Renal cortical epithelial cell (primary cell): ENCODE measurements around the gene CCNY. TPM values are rescaled to one million over a fixed set of nuclear protein-coding genes. Genes with fewer than 3 reads are reported as not detected.

Source experiments
- DNase-seq: peaks from one replicate; pipeline ENCODE4 v3.0.0-alpha.2; 2011; ENCODE audit warnings: low read depth
- total RNA-seq: library from RNA; depleted of rRNA; stranded (reverse); fragments of >200 nt; gene quantifications from 2 replicates; pipeline ENCODE4 v1.2.3, GENCODE V29; 2014

The CCNY gene
- total RNA-seq, 1 donor from 2014 or later: 59.3 TPM

DNA sequence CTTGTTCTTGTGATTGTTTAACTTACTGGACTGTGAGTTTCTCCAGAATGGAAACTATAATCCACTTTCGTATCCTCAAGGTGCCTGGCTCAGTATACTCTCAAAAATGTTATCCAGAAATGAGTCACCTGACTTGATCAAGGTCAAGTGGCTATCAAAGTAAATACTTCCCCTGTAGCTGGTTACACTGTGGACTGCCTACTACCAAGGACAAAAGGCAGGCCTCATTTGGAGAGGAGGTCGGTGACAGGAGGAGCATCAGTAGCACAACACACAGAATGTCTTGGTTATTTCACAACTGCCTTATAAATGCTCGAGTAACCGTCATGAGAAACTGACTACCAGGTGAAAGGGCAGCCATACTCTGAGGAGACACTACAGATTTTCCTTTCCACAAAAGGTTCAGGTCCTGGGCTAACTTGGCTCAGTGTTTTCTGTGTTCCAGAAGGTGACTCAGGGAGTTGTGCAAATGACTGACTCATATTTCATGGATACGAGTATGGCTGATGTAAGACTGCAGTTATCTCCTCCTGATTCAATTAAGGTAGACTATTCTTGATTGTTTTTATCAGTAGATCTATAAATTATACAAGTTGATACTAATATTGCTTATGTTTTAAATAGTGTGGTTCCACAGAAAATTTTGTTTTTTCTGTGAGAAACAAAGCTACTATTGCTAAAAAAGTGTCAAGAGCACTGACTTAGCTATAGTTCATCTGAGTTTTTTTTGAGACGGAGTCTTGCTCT, 4.2 kb upstream of the CCNY start:
- peak; percentile 98 for DNase-seq

DNA sequence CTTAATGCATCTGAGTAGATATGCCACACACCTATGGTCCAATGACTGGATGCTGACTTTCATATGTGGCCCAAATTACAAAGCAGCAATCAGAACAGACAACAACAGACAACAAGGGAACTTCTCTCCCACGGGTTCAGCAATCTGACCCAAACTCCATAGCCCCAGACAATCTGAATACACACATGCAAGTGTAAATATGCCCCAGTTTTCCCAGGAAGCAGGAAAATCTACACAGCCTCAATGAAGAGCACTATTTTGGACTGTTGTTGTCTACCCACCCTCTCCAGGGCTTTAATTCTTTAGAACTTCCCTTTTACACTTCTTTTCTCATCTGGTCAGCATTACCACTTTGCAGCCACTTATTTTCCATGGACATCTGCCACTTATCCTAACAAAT, 2.0 kb upstream of the CCNY start:
- DNase-seq: no peak

DNA sequence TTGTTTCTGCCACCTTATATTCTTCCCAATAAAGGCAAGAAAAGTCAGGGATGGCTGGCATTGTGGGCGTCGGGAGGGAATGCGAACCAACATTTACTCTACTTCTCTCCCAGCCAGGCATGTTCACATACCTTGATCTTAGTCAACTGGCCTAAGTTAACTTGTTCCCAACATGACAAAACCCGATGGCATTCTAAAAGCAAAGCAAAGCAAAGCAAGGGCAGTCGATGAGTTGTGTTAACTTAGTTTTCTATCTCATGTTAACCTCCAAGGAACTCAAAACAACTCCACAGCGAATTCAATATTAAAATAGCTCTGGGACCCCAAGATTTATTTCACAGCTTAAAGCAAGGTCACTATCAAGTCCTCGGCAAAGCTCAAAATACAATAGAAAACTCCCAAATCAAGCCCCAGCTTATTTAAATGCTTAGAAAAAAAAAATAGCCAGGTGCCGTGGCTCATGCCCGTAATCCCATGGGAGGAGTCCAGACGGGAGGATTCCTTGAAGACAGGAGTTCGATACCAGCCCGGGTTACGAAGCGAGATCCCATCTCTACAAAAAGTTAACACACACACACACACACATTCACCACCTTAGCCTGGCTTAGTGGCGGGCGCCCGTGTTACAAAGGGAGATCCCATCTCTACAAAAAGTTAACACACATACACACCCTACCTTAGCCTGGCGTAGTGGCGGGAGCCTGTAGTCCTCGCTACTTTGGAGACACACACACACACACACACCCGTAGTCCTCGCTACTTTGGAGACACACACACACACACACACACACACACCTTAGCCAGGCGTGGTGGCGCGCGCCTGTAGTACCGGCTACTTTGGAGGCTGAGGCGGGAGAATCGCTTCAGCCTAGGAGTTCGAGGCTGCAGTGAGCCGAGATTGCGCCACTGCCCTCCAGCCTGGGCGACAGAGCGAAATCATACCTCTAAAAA, 901 bp upstream of the CCNY start:
- peak; percentile 77 for DNase-seq

DNA sequence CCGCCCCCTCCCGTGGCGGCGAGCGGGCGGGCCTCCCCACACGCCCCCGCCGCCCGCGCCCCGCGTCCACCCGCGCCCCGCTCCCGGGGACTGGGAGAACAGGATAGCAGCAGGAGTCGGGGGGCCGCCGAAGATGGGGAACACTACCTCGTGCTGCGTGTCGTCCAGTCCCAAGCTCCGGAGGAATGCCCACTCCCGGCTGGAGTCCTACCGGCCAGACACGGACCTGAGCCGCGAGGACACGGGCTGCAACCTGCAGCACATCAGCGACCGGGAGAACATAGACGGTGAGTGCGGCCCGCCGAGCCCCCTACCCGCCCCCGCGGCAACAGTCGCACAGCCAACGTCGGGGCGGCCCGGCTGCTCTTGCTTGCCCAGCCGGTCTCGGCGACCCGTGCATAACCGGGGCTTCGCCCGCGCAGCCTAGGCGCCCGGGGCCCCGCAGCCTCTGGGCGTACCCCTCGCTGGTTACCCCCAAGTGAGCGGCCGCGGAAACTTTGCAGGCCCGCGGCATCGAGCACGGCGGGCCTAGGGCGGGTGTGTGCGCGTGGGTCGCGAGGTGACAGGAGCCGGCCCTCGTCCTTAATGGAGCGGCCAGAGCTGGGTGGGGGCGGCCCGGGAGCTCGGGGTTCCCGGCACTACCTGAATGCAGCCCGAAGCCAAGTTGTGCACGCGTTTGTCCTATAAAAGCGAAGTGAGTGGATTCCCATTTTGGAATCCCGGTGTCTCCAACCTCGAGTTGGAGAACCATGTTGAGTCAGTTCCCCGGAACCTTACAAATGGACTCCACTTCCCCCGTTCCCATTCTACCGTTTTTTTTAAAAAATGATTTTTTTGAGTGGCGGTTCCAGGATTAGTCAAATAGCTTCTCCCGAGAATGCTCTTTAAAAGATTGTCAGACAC, 863 bp downstream of the CCNY start:
- no peak for DNase-seq

DNA sequence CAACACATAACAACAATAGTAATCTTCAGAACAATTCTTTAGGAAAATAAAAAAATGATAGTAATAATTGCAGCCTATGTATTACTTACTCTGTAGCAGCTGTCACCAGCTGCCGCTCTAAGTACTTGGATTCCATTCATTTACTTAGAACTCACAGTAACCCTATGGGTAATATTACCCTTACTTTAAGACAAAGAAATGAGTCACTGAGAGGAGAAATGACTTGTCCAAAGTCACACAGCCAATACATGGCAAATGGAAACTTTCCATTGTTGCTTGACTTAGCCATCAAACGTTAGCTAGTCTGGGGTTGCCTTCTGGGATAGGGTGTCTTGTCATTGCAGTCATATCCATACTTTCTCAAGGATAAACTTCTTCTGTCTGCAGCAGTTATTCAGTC, 3.6 kb downstream of the CCNY start:
- DNase-seq: no peak

DNA sequence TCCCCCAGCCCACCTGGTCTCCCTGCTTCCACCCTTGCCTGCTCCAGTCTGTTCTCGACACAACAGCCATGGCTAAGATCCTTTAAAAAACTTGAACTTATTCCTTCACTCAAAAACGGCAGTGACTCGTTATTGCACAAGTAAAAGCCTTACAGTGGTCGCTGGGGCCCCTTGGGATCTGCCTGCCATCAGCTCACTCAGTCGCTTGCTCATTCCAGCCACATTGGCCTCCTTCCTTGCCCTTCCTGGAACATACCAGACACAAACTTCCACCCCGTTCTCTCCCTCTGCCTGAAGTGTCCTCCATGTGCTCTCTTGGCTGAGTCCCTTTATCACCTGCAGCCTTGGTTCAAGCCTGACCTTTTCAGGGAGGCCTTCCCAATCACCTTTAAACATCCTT, 4.7 kb downstream of the CCNY start:
- DNase-seq: peak; percentile 18

DNA sequence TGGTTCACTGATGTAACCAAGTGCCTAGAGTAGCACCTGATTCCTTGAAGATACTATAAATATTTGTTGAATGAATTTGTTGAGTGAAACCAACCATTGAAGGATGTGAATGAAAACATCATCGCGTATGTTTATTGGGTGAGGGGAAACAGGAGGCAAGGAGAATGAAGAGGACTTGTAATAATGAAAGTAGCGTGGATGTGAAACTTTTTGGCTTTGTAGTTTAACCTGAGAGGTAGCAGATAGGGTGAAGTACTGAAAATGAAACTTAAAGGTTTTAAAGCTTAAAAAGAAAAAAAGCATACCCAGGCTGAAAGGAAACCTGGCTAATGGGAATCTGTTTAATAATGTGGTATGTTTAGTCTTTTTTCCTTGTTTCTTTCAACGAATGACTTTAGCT, 5.2 kb downstream of the CCNY start:
- no peak for DNase-seq

DNA sequence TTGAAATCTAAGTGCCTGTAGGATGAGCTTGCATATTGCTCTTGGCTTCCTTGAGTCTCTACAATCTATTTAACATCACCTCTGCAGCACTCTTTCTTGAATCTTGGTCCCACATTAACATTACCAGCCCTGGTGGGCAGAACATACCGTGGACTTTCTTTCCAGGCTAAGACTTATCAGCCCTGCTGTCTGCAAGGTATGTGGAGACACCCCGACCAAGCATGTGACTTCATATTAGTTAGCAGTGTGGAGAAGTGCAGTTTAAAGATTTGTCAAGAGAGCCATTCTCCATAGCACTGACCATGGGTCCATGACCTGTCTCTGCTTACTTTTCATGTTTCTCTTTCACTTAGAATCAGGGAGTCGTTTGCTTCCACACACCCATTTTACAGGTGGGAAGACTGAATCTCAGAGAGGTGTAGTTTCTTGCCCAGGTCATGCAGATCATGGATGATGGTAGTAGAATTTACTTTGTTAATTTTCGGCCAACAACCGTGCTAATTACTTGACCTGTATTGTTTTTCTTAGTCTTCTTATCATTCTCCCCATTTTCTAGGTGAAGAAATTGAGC, 6.0 kb downstream of the CCNY start:
- no peak for DNase-seq

DNA sequence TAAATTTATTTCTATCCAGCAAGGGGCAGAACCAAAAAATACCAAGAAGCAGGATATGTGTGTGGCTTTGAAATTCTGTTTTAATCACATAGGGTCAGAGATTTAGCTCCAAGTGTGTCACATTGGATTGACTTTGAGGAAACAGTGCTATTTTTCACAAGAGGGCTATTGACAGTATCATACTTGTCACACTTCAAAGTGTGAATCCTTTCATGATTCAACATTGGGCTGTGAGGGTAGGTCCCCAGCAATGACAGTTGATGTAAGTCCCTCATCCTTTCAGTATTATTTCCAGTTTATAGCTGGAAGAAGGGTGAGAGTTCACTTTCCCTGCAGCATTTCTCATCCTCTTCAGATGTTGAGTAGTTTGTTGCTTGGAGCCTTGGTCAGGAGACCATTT, 7.4 kb downstream of the CCNY start:
- no peak for DNase-seq

DNA sequence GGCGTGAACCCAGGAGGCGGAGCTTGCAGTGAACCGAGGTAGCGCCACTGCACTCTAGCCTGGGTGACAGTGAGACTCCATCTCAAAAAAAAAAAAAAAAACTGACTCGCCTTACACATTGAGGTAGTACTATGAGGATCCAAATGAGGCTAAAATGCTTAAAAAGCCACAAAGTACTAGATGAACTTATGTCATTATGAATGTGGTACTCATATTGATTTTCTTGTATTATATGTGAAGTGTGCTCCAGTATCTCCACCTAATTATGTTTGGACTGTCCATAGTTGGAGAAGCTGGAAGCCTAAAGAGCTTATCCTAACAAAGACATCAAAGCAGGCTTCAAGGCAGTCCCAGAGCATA, 9.1 kb downstream of the CCNY start:
- no peak for DNase-seq

DNA sequence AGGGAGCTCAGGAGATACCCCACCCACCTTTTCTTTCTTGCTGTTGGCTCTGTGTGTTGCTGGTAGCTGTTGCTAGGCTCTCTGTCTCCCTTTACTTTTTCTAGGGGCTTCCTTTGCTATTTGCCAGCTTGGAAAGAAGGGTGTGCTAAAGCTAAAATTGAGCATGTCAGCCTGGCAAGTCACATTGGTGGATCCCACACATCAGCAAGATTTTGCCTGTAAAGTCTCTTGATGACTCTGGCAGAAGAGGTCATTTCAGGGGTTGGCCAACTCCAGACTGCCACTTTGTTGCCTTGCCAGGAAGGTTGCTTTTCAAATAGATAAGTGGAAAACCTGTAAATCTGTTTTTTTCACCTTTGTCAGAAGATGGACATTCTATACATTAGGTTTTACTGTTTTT, 9.9 kb downstream of the CCNY start:
- no peak for DNase-seq

DNA sequence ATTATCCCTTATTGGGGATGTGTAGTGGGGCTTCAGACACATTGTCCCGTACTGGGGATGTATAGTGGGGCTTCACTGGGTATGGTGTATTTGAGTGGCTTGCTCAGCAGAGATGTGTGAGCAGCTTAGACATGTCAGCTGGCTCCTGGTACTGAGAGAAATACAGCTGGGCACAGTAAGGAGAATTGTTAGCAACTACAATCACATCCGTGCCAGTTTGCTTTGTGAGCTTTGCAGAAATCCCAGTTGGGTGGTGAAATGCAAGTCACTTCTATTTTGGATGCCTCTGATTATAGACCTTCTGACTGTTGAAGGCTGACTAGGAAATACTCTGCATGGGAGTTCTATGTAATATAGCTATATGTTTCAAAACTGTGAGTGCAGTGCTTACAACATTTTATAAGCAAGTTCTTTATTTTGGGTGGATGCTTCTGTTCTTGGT, 10.8 kb downstream of the CCNY start:
- DNase-seq: no peak

DNA sequence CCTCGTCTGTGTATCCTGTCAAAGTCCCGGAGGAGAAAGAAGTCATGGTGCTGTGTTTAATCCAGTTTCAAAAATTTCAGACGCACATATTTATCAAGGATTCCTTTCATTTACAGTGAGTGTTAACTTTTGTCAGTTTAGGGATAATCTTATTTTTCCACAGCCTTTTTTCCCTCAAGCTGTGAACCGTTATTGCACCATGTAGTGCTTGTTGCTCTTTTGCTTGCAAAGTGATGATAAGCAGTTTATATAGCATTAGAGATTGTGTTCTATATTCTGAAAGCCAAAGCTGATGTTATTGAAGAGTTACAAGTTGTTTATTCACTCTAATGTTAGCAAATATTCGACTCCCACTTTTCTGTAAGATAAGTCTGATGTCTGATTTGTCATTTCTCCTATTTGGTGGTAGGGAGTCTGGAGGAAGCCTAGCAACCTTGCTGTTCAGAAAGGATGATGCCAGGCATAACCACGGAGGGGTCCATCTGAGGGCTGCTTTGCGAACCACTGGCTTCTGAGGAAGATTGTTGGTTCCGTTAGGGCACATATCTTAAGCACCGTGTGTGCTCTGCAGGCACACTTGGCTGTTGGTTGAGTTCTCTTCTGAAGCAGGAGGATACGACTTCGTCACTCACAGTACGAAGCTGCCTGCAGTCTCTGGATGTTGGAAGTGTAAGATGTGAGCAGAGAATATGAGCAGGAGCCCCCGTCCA, 11.7 kb downstream of the CCNY start:
- no peak for DNase-seq

DNA sequence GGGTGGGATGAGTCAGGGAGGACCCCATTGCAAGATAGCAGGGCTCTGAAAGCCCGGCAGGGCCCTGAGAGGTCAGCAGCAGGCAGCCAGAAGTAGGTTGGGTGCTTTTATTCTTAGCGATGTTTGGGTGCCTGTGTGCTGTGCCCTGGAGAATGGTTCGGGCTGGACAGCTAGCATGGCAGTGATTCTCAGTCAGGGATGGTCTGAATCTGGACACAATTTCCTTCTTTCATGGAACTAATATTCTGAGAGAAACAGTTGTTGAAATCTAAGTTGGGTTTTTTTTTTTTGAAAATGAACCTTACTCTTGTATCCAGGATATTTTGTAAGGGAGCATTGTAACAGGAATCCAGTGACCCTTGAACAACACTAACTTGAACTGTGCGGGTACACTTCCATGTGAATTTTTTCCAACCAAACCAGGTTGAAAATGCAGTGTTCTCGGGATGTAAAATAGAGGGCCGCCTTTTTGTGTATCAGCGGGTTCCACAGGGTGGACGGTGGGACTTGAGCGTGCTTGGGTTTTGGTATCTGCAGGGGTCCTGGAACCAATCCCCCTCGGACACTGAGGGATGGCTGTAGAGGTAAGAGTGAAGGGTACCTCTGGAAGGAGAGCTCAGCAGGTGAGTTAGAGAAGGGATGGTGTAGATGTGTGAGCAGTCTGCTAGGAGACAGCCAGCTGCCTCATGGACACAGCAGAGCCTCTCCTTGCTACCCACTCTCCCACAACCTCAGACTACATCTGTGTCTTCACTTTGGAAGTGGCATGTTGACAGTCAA, 12.5 kb downstream of the CCNY start:
- no peak for DNase-seq

DNA sequence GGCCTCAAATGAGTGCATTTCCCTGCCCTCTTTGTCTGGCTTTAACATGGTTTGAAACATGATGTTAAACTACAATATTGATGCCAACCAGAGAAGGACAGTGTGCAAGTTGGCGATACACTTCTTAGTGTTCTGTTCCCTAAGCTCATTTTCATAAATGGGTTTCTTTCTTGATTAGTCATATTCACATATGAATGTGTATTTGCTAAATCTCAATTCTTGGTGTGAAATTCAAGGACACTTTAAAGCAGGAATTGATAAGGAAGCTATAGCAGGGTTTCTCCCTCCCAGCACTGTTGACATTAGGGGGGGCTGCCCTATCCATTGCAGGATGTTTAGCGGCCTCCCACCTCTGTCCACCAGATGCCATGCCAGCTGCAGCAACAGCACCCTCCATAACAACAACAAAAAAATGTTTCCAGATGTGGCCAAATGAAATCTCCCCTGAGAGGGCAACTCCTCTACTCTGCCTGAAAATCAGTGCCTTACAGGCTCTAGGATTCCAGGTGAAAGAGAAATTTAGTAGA, 13.1 kb downstream of the CCNY start:
- DNase-seq: no peak

DNA sequence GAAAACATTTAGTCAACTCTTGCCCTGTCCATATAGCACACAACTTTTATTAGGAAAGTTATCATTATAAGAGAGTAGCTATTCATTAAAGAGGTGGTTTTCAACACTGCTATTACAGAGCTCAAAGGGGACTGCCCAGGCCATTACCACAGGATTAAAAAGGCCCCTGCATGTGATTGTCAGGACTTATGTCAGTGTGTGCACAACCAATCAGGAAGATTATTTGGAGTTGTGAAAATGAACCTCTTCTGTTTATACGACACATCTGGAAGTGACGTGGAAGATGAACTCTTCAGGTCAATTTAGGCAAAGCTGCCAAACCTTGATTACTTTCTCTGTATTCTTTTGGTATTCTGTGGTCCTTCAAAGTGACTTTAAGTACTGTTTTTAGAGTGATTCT, 14.7 kb downstream of the CCNY start:
- DNase-seq: no peak

DNA sequence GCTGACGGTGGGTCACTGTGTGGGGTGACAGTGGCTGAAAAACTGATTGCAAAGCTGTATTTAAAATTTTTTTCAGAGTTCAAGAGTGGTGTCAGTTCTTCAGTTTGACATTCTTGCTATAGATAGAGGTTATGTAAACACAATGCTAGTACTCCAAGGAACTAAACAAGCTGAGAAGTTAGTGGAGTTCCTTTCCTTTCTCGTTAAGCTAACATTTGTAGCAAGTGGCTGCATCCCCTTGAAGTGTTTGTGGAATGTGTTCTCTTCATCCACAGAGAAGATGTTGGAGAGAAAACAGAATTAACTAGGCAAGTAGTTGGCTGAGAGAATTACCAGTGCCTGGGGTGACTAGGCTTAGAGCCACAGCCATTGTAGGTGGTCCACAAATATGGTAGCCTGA, 15.8 kb downstream of the CCNY start:
- DNase-seq: no peak

DNA sequence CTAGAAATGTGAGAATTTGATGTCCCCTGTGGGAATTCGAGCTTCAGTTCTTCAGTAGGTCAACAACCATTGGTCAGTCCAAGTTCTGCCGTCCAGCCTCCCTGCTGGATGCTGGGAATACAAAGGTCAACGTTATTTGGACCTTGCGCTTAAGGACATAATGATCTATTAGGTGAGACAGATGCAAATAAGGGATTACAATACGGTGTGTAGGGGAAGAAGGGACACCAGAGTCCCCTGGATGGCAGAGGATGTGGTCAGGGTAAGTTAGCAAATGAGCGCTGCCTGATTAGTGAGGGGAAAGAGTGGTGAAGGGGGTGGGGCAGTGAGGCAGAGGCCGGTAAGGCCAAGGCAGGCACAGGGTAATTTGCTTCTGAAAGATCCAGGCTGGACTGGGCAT, 16.2 kb downstream of the CCNY start:
- DNase-seq: no peak

DNA sequence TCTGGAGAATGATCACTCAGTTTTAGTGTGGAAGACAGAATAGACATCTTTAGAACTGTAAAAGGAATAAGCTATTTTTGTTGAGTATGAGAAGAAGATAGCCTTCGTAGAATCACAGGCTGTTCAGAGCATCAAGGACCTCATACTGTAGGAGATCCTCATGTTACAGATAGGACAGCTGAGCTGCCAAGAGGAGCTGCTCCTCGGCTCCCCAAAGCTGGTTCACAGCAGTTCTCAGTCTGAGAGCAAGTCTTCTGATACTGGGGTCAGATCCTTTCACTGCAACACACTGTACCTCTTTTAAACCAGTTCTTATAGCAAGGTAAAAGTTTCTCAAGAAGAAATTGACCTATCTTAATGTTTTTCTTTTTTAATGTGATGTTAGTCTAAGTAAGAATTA, 17.1 kb downstream of the CCNY start:
- DNase-seq: no peak

DNA sequence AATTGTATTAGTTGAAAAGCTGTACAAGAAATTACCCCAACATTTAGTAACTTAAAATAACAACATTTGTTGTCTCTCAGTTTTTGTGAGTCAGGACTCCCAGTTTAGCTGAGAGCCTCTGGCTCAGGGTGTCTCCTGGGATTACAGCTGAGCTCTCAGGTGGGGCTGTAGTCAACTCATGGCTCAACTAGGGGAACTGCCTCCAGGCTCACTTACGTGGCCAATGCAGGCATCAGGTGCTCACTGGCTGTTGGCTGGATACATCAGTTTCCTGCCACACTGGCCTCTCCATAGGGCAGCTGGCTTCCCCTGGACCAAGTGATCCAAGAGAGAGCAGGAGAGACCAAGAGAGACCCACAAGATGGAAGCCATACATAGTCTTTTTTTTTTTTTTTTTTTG, 17.5 kb downstream of the CCNY start:
- no peak for DNase-seq
